Activated B cell treated with CpG ODN at 0.5 μM for 24 hours (primary cell): ENCODE results near the gene PROM1. TPM values are rescaled to one million over a fixed set of nuclear protein-coding genes. Genes with fewer than 3 reads are reported as not detected.

ENCODE experiments used
- ATAC-seq: fragments of 200-7000 bp; cut with Tn5 transposase; one replicate; pipeline ENCODE4 v1.10.0; 2021; ENCODE audit warnings: low read depth, mild to moderate bottlenecking, moderate library complexity
- CTCF ChIA-PET: fragments of 350-600 bp; sonication (Branson Sonifier 250); formaldehyde crosslinking; loops from one replicate; lab custom pipeline; 2021; ENCODE audit warnings: antibody characterized with exemption; lab: Charles Lee
- POLR2A ChIA-PET: fragments of 350-600 bp; sonication (Branson Sonifier 250); formaldehyde crosslinking; loops from one replicate; lab custom pipeline; 2021; ENCODE audit warnings: antibody characterized with exemption; lab: Charles Lee
- DNase-seq: peaks from one replicate; pipeline ENCODE4 v3.0.0; 2022
- H3K27ac Mint-ChIP-seq: one replicate; pipeline ENCODE4 v1.8.0; 2020; ENCODE audit warnings: mixed read lengths
- H3K27me3 Mint-ChIP-seq: one replicate; pipeline ENCODE4 v1.8.0; 2021; ENCODE audit warnings: mixed read lengths
- H3K36me3 Mint-ChIP-seq: one replicate; pipeline ENCODE4 v1.8.0; 2021; ENCODE audit warnings: low read depth, mixed read lengths
- H3K4me1 Mint-ChIP-seq: one replicate; pipeline ENCODE4 v1.8.0; 2021; ENCODE audit warnings: mixed read lengths
- H3K4me3 Mint-ChIP-seq: one replicate; pipeline ENCODE4 v1.8.0; 2020; ENCODE audit warnings: mild to moderate bottlenecking, mixed read lengths
- H3K9me3 Mint-ChIP-seq: one replicate; pipeline ENCODE4 v1.8.0; 2020; ENCODE audit warnings: mixed read lengths
- intact Hi-C: fragments of 100-400 bp; cut with micrococcal nuclease; formaldehyde crosslinking; loops from one replicate; pipeline ENCODE4 v1.15.1; 2024
- total RNA-seq: library from RNA; stranded (reverse); gene quantifications from 2 replicates; pipeline ENCODE4 v1.2.3, GENCODE V29; 2022
- TF ChIP-seq, protein P1 (sequence below): fragments of 200-600 bp; IDR thresholded peaks from one replicate; pipeline ENCODE4 v1.8.0; 2022; ENCODE audit warnings: antibody characterized with exemption, mild to moderate bottlenecking

The PROM1 gene
- total RNA-seq, 1 donor from 2014 or later = not detected

DNA sequence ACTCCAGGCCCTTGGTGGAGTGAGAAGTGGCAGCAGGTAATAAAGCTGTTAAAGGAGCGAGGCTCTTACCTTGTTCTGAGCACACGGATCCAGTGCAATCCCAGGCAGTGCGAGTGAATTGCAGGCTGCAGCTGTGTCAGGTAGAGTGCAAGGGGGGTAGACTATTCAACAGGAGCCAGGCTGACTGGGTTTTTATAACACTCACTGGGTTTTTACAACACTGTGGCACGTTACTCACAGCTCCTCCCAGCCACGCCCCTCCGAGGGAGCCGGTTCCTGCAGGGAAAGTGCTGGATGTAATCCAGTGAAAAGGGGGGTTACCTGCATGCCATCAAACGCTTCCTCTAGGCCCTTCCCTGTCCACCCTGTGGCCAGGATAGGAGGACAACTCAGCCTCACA, 145.6 kb downstream of the PROM1 start:
- Mint-ChIP-seq H3K4me3 (no peak overlapping the region), H3K4me1 (no peaks in the 10 kb centered on the region), H3K27ac (no peak overlapping the region), H3K36me3 (no peaks in the 10 kb centered on the region), H3K9me3 (no peaks in the 10 kb centered on the region), H3K27me3 (no peaks in the 10 kb centered on the region)
- TF ChIP-seq, protein P1, sequence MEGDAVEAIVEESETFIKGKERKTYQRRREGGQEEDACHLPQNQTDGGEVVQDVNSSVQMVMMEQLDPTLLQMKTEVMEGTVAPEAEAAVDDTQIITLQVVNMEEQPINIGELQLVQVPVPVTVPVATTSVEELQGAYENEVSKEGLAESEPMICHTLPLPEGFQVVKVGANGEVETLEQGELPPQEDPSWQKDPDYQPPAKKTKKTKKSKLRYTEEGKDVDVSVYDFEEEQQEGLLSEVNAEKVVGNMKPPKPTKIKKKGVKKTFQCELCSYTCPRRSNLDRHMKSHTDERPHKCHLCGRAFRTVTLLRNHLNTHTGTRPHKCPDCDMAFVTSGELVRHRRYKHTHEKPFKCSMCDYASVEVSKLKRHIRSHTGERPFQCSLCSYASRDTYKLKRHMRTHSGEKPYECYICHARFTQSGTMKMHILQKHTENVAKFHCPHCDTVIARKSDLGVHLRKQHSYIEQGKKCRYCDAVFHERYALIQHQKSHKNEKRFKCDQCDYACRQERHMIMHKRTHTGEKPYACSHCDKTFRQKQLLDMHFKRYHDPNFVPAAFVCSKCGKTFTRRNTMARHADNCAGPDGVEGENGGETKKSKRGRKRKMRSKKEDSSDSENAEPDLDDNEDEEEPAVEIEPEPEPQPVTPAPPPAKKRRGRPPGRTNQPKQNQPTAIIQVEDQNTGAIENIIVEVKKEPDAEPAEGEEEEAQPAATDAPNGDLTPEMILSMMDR = no peak
- ATAC-seq (no peak), DNase-seq (no peak)
- ChIA-PET CTCF (interaction anchor here (1.3 kb wide), 1 partner anchor 133 kb away, joined by 4 read pairs; no protein-coding TSS in a partner anchor), POLR2A (no interaction called here)
- intact Hi-C loops = no loop called here

DNA sequence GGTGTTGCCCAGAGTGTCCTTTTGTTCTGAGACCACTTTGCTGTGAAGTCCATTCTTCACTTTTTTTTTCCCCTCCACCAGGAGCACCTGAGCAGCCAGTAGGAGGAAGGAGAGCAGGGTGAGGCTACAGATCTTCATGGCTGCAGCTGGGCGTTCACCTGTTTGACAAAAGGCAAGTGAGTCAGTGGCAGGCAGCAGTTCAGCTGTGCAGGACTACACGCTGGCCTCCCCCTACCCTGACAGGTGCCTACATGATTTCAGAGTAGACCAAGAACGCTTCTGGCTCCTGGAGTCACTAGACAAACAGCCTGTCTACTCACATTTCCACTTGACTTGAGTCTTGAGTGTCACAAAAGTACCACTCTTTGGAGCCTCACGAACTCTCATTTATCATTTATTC, 147.3 kb downstream of the PROM1 start:
- peaks cover 14% of the 10 kb centered on the region for H3K4me1 Mint-ChIP-seq
- H3K9me3 Mint-ChIP-seq = no peaks in the 10 kb centered on the region
- no peak overlapping the region for H3K4me3 Mint-ChIP-seq
- DNase-seq = no peak
- H3K36me3 Mint-ChIP-seq = no peaks in the 10 kb centered on the region
- no peak overlapping the region for H3K27ac Mint-ChIP-seq
- ChIA-PET CTCF (no interaction called here), POLR2A (no interaction called here)
- TF ChIP-seq, protein P1 = no peak
- intact Hi-C loops = no loop called here
- no peaks in the 10 kb centered on the region for H3K27me3 Mint-ChIP-seq
- no peak for ATAC-seq

DNA sequence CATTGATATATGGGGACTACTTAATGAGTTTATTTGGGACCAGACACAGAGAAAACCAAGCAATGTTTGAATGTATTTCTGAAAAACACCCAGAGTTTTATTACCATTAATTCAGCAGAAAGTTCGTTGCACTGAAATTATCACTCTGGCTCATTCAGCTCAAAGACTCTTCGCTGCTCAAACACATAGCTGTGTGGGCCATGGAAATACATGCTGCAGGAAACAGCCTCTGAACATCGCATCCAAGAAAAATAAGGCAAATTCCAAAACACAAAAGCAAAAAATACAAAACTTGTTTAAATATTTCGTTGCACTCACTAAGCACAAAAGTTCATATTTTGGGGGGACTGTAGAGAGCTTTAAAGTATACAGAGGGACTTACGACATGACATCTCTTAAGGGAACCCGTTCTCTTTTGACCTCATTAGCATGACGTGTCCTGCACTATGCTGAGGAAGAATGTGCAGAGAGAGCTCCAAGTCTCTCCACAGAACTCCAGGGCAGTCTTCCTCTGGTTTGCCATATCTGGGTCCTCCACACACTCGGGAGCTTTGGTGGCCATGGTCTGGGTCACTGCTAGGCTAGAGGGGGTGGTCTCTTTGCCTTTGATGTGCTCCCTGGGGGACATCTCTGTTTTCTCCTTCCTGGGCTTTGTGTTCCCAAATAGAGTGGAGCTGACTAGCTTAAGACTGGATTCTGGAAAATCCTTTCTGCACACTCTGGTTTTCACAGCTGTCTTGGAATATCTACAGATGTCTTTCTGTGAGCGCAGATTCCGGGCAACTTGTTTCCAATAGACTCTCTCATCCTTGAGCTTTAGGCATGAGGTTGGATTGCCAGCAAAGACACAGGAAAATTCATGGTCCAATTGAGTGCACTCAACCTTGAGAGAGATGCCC, 148.1 kb downstream of the PROM1 start:
- no peak overlapping the region for H3K27ac Mint-ChIP-seq
- intact Hi-C loops = no loop called here
- POLR2A ChIA-PET = no interaction called here

DNA sequence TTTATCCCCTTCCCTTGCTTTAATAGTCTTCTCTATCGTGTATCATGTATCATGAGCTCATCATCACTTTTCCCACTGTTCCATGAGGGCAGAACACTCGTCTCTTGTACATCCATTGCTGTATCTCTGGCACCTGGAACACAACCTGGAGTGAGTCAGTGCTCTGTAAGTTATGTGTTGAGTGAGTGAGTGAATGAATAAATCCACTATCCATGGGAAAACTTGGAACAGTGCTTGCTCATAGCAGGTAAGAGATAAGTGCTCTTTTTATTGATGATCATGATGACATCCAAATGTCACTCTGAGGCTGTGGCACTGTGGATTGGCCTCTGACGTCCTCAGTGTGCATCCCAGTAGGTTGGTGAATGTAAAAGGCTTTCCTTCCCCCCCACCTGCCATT, 149.6 kb downstream of the PROM1 start:
- ATAC-seq = no peak
- Mint-ChIP-seq H3K27ac (no peak overlapping the region), H3K9me3 (no peaks in the 10 kb centered on the region), H3K4me1 (peaks cover 31% of the 10 kb centered on the region), H3K4me3 (no peak overlapping the region), H3K36me3 (no peaks in the 10 kb centered on the region), H3K27me3 (no peaks in the 10 kb centered on the region)
- CTCF ChIA-PET = interaction anchor here (1.4 kb wide), 1 partner anchor 51 kb away, joined by 4 read pairs; no protein-coding TSS in a partner anchor
- TF ChIP-seq, protein P1 = no peak
- intact Hi-C loops = no loop called here
- POLR2A ChIA-PET = no interaction called here
- DNase-seq = no peak

More for the DNA sequence above, 148.1 kb downstream of the PROM1 start:
- TF ChIP-seq, protein P1 = no peak
- Mint-ChIP-seq H3K9me3 (no peaks in the 10 kb centered on the region), H3K4me3 (no peak overlapping the region), H3K4me1 (peaks cover 20% of the 10 kb centered on the region), H3K27me3 (no peaks in the 10 kb centered on the region), H3K36me3 (no peaks in the 10 kb centered on the region)
- DNase-seq (no peak), ATAC-seq (no peak)
- CTCF ChIA-PET = no interaction called here

DNA sequence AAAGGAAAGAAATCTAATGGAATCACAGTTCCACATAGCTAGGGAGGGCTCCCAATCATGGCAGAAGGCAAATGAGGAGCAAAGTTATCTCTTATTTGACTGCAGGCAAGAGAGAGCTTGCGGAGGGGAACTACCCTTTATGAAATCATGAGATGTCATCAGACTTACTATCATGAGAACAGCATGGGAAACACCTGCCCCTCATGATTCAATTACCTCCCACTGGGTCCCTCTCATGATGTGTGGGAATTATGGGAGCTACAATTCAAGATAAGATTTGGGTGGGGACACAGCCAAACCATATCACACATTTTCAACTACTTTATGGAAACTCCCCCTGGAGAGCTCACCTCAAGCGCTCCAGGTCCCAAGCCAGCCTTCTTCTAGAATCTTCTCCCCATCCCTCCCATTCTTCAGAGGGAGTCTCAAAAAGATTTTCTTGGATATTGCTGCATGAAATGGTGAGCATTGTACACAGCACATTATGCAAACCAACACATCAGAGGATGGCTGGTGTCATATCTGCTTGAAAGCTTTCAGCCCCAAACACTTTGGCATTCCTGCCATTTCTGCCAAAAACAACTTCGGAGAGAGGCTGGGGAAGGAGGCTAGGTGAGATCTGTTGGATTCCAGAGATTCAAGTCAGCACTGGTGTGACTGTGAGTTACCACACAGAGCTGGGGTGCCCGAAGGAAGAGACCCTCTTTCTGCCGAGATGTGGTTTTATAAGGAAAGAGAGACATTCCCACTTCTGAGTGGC, 152.2 kb downstream of the PROM1 start:
- ATAC-seq (no peak), DNase-seq (no peak)
- no peak overlapping the region for H3K27ac Mint-ChIP-seq
- intact Hi-C loops = no loop called here
- no peak overlapping the region for H3K4me3 Mint-ChIP-seq
- no peaks in the 10 kb centered on the region for H3K36me3 Mint-ChIP-seq
- H3K4me1 Mint-ChIP-seq = peaks cover 31% of the 10 kb centered on the region
- ChIA-PET POLR2A (interaction anchor here (1.6 kb wide), 1 partner anchor 41 kb away, joined by 3 read pairs; no protein-coding TSS in a partner anchor), CTCF (interaction anchor here (0.5 kb wide), 1 partner anchor 112 kb away, joined by 3 read pairs; no protein-coding TSS in a partner anchor)
- H3K27me3 Mint-ChIP-seq = no peaks in the 10 kb centered on the region
- no peaks in the 10 kb centered on the region for H3K9me3 Mint-ChIP-seq
- TF ChIP-seq, protein P1 = no peak
